Pancreas (tissue), 10 donors: Measurements from ENCODE around the gene DOHH. TPM values are rescaled to one million over a fixed set of nuclear protein-coding genes. Genes with fewer than 3 reads are reported as not detected.

Source experiments
- ATAC-seq, 4 donors: fragments of 200-7000 bp; cut with Tn5 transposase; one replicate each; pipeline versions ENCODE4 v1.8.0 to v1.9.1; 2020; ENCODE audit warnings: mild to moderate bottlenecking in 4 of 4, moderate library complexity in 4 of 4
- DNase-seq, 6 donors: peaks; one replicate each; pipeline ENCODE4 v3.0.0-alpha.2; 2020
- FAIRE-seq: peaks from 2 replicates; lab custom pipeline; 2012; peaks lifted over from hg19 to GRCh38; lab: Jason Lieb, UNC
- H3K27ac ChIP-seq, 4 donors: fragments of 200-600 bp; sonication (generic); 1 replicate in 3 of 4; 2 replicates in 1 of 4; pipeline versions ENCODE4 v1.5.0 to v1.8.0; 2020
- H3K27me3 ChIP-seq, 4 donors: fragments of 200-600 bp; one replicate each; pipeline ENCODE4 v1.8.0; 2021
- H3K36me3 ChIP-seq, 3 donors: fragments of 200-600 bp; sonication (generic) in 1 of 3; one replicate each; pipeline versions ENCODE4 v1.5.0 to v1.8.0; 2020 to 2021
- H3K4me1 ChIP-seq, 3 donors: fragments of 200-600 bp; one replicate each; pipeline ENCODE4 v1.8.0; 2021
- H3K4me3 ChIP-seq, 4 donors: fragments of 200-600 bp; sonication (generic) in 2 of 4; one replicate each; pipeline versions ENCODE4 v1.5.0 to v1.8.0; 2020 to 2021
- H3K9me3 ChIP-seq, 4 donors: fragments of 200-600 bp; one replicate each; pipeline ENCODE4 v1.8.0; 2021
- WGBS, 2 donors: extraction: QIAGEN DNeasy Blood & Tissue Kit; methylation state at CpG; one replicate each; pipeline ENCODE4 v1.1.7; 2013; 5-methylcytosine and 5-hydroxymethylcytosine counted together
- intact Hi-C, 3 donors: fragments of 100-400 bp; cut with DNase I; formaldehyde crosslinking; loops; one replicate each; pipeline versions ENCODE4 v1.11.1 to v1.14.2; 2022
- polyA plus RNA-seq, 2 donors: library from polyadenylated mRNA; stranded (reverse); fragments of 200-250 nt; gene quantifications; one replicate each; pipeline ENCODE4 v1.2.3, GENCODE V29; 2013
- total RNA-seq, 6 donors: library from RNA; stranded (reverse); fragmentation: NEBNext Ultra II Directional in 4 of 6; extraction: Animal tissue kit (Norgen Biotek cat#: 25700) in 4 of 6; gene quantifications; one replicate each; pipeline versions ENCODE4 v1.2.1 to v1.2.4, GENCODE V29; 2021 to 2023
- TF ChIP-seq, protein P1 (sequence below), 4 donors: fragments of 200-600 bp; sonication (generic) in 3 of 4; IDR thresholded peaks; one replicate each; pipeline versions ENCODE4 v1.5.0 to v1.8.0; 2021; ENCODE audit warnings: antibody characterized with exemption in 4 of 4
- donor health status: healthy with polysubstance abuse.
- donor health status: DM: no; HTN: no; CAD: no; lungs with moderate emphysema.
- donor health status: DM: no; HTN: no; CAD: no.
- donor health status: control.
- donor health status: control.
- donor health status: Bipolar disorder and iron deficiency.
- donor health status: DM: yes; HTN: yes; CAD: no.
- donor health status: DM: no; HTN: no; CAD: no.
- donor health status: DM: no; HTN: no; CAD: no.
- donor health status: DM: yes; HTN: yes; CAD: no.

DOHH gene
- total and polyA plus RNA-seq, 8 donors, result 3.2 to 10.5 (median 5.0) TPM

- intact Hi-C loops, result loop anchor here in 2 of 3 donors (5.0 to 10.0 kb wide), 2 partner anchors 147 to 159 kb away; no protein-coding TSS in a partner anchor
- Histone ChIP-seq H3K4me1 (peaks cover 0 to 5% (median 0%) of the 10 kb centered on the region in 3 donors), H3K9me3 (no peaks in the 10 kb centered on the region), H3K27me3 (no peaks in the 10 kb centered on the region), H3K4me3 (no peak overlapping the region), H3K27ac (peak overlapping the region in 1 of 4 donors; percentile 19), H3K36me3 (no peaks in the 10 kb centered on the region)
- no peak for FAIRE-seq
- DNase-seq, result peak in 2 of 6 donors; percentile 25 to 49
- TF ChIP-seq, protein P1, sequence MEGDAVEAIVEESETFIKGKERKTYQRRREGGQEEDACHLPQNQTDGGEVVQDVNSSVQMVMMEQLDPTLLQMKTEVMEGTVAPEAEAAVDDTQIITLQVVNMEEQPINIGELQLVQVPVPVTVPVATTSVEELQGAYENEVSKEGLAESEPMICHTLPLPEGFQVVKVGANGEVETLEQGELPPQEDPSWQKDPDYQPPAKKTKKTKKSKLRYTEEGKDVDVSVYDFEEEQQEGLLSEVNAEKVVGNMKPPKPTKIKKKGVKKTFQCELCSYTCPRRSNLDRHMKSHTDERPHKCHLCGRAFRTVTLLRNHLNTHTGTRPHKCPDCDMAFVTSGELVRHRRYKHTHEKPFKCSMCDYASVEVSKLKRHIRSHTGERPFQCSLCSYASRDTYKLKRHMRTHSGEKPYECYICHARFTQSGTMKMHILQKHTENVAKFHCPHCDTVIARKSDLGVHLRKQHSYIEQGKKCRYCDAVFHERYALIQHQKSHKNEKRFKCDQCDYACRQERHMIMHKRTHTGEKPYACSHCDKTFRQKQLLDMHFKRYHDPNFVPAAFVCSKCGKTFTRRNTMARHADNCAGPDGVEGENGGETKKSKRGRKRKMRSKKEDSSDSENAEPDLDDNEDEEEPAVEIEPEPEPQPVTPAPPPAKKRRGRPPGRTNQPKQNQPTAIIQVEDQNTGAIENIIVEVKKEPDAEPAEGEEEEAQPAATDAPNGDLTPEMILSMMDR (IDR thresholded peaks at IDR 0.05), result no peak
- peak in 3 of 4 donors; percentile 28 to 68 (median 42) for ATAC-seq
- WGBS, 2 donors, result 11 to 23% methylated on average over 8 of the region's 8 CpGs
Observed at GRCh38 chr19:3474010-3474409, 26.5 kb downstream of the DOHH start.

- whole genome bisulfite sequencing, 2 donors, result 21 to 24% methylated on average over 24 of the region's 24 CpGs
- Histone ChIP-seq H3K27ac (no peak overlapping the region), H3K9me3 (no peaks in the 10 kb centered on the region), H3K36me3 (no peaks in the 10 kb centered on the region), H3K4me1 (peaks cover 0 to 5% (median 0%) of the 10 kb centered on the region in 3 donors), H3K27me3 (no peaks in the 10 kb centered on the region), H3K4me3 (no peak overlapping the region)
- FAIRE-seq (no peak), ATAC-seq (peak; percentile 37 to 68 (median 63)), DNase-seq (peak in 3 of 6 donors; percentile 56 to 81 (median 65))
- intact Hi-C loops, result loop anchor here in 2 of 3 donors (5.0 to 10.0 kb wide), 2 partner anchors 145 to 157 kb away; no protein-coding TSS in a partner anchor
- TF ChIP-seq, protein P1 (IDR thresholded peaks at IDR 0.05), result peak; percentile 64 to 82 (median 76)
Observed at GRCh38 chr19:3471954-3472655, 28.4 kb downstream of the DOHH start.

DNA sequence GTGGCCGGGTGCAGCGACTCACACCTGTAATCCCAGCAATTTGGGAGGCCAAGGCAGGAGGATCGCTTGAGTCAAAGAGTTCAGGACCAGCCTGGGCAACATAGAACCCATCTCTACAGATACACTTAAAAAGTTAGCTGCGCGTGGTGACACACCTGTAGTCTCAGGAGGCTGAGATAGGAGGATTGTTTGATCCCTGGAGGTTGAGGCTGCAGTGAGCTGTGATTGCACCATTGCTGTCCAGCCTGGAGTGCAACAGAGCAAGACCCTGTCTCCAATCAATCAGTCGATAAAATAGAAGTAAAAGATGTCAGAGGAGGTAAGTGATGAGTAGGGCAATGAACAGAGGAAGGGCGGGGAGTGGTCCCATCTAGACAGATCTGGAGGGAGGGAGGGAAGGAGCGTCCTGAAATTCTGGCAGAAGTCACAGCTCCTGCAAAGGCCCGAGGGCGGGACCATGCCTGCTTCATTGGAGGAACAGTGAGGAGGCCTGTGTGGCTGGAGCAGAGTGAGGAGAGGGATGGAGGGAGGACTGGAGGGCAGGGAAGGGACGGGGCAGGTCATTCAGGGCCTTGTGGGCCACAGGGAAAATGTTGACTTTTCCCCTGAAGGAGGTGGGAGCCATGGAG is 29.9 kb downstream of the DOHH start:
- Histone ChIP-seq H3K27me3 (no peaks in the 10 kb centered on the region), H3K4me1 (peaks cover 0 to 5% (median 0%) of the 10 kb centered on the region in 3 donors), H3K27ac (no peak overlapping the region), H3K36me3 (no peaks in the 10 kb centered on the region), H3K9me3 (no peaks in the 10 kb centered on the region), H3K4me3 (no peak overlapping the region)
- 54 to 57% methylated on average over 11 of the region's 11 CpGs for WGBS, 2 donors
- intact Hi-C loops, result loop anchor here in 2 of 3 donors (5.0 to 10.0 kb wide), 2 partner anchors 143 to 156 kb away; no protein-coding TSS in a partner anchor
- TF ChIP-seq, protein P1 (IDR thresholded peaks at IDR 0.05), result no peak
- ATAC-seq (peak in 2 of 4 donors; percentile 10 to 16), DNase-seq (peak in 2 of 6 donors; percentile 37 to 49), FAIRE-seq (no peak)

- Histone ChIP-seq H3K9me3 (no peaks in the 10 kb centered on the region), H3K4me3 (no peak overlapping the region), H3K27me3 (no peaks in the 10 kb centered on the region), H3K4me1 (peaks cover 0 to 5% (median 0%) of the 10 kb centered on the region in 3 donors), H3K27ac (no peak overlapping the region), H3K36me3 (no peaks in the 10 kb centered on the region)
- intact Hi-C loops, result loop anchor here (5.0 to 10.0 kb wide), 3 partner anchors 143 to 155 kb away; no protein-coding TSS in a partner anchor
- no peak for FAIRE-seq
- peak in 2 of 6 donors; percentile 22 to 39 for DNase-seq
- TF ChIP-seq, protein P1 (IDR thresholded peaks at IDR 0.05), result no peak
- ATAC-seq, result peak in 2 of 4 donors; percentile 6 to 8
- 48 to 54% methylated on average over 14 of the region's 14 CpGs for WGBS, 2 donors
Observed at GRCh38 chr19:3469638-3470499, 30.6 kb downstream of the DOHH start.
